Inferior parietal cortex (tissue), 1 donor: ENCODE measurements around the gene OR6B2.
"Not testable (repeated sequence)": the region's sequence is repeated elsewhere in the genome, so short reads cannot be mapped to it uniquely, and the experiment has no call there.

Source experiments
- DNase-seq: peaks from one replicate; pipeline ENCODE4 v3.0.0-alpha.2; 2016; ENCODE audit errors: extremely low spot score

The OR6B2 gene

DNA sequence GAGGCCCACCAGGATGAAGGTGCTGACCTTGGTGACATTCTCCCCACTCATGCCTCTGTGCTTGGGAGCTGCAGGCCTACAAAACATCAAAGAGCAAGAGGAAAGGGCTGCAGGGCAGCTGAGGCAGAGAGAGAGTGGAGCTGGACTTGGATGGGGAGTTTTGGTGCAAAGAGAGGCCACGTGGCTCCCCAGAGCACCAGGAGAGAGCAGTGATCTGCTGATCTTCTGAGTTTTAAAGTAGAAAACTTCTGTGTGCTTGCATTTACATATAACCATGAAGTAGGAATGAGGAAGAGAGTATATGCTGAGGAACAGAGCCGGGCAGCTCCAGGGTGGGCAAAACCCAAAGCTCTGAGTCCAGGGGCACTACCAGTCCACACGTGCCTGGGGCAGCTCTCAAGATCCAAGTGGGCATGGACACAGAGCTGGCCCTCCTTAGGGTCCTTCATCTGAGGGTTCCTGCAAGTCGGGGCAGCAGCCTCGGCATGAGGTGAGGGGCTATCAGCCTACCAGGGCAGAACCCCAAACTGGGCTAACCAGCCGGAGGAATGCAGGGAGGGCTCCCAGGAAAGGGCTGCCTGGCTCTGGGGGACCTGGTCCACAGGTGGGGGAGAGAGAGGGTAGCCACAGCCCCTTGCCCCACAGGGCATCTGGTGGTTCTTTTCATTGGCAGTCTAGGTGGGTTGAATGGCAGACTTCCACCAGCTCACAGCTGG is at the start of gene OR6B2:
TSS of gene OR6B2 (minus strand) at position 51 of the 716 bp plus-strand sequence. CDS start at position 51, 0 bp downstream.
- no peak for DNase-seq

DNA sequence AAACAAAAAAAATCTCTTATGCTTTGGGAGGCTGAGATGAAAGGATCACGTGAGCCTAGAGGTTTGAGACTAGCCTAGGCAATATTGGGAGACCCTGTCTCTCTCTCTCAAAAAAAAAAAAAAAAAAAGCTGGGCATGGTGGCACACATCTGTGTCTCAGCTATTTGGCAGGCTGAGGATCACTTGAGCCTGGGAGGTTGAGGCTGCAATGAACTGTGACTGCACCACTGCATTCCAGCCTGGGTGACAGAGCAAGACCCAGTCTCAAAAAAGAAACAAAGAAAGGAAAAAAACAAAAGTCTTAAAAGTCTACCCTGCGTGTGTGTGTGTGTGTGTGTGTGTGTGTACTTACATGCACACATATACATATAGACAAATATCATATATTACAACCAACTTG is 48.4 kb upstream of the OR6B2 start:
- DNase-seq = no peak

DNA sequence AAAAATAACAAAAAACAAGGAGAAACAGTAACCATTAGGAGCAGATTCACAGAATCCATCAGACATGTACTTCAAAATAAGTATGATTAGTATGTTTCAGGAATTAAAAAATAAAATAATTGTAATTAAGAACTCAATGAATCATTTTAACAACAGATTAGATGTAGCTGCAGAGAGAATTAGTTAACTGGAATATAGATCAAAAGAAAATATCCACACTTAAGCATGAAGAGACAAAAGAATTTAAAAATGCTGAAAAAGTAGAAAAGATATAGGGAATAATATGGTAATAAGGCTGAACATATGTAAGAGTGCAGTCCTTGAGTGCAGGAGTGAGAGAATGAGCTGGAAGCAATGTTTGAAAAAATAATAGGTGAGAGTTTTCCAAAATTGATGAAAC is 47.2 kb upstream of the OR6B2 start:
- DNase-seq = no peak

DNA sequence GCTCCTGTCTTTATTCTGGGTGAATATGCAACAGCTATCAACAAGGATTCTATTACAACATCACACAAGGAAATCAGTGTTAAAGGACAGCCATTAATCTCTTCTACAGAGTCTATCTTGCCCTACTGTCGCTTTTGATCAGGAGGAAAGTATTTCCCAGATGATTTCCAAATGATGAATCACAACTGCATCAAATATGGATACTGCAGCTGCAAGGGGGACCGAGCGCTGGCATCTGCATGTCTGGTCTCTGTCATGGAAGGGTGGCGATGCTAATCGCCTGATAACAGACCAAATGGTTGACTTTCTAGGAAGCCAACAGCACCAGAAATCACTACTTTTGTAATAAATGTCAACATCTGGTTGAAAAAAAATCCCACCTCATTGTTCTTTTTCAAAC is 44.3 kb upstream of the OR6B2 start:
- DNase-seq = no peak

DNA sequence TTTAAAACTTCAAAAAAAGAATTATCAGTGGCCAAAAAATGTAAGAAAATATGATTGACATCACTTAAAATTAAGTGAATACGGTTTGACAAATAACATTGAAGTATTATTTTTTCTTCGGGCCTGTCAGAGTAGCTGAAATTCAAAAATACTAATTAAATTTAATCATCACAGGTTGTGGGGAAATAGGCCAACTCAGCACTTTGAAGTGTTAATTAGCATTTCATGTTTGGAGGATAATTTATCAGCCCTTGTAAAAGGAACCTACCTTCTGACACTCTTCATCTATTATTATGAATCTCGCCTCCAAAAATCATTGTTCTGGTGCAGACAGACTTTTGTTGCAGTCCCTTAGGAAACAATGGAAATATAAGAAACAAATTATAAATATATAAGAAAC is 40.7 kb upstream of the OR6B2 start:
- no peak for DNase-seq

DNA sequence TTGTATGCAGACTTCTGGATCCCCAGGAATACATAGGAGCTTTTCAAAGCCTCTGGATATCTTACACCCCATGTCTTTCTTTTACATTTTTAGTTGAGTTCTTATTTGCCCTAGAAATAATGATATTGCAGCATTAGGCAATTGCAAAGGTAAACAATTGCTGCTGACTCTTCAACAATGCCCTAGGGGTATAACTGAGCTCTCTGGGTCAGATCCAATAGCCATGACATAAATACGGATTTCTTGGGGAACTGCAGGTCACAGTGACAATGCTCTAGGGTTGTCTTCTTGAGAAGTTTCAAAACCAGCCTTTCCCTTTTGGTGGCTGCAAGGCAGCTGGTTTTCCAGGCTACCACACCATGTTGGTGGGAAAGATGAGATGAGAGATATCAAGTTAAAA is 39.6 kb upstream of the OR6B2 start:
- DNase-seq = no peak

DNA sequence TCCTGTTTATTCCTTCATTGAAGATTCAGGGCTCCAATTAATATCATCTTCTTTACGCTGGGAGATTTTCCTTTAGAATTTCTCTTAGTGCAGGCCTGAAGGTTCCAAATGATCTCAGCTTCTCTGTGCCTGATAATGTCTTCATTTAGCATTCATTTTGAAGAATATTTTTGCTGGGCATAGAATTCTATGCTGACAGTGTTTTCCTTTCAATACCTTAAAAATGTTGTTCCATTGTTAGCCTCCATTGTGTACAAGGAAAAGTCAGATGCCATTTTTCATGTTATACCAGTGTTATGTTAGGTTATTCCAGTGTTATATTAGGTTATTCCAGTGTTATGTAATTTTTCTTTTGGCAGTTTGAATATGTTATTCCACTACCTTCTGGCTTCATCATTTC is 38.0 kb upstream of the OR6B2 start:
- DNase-seq = no peak

DNA sequence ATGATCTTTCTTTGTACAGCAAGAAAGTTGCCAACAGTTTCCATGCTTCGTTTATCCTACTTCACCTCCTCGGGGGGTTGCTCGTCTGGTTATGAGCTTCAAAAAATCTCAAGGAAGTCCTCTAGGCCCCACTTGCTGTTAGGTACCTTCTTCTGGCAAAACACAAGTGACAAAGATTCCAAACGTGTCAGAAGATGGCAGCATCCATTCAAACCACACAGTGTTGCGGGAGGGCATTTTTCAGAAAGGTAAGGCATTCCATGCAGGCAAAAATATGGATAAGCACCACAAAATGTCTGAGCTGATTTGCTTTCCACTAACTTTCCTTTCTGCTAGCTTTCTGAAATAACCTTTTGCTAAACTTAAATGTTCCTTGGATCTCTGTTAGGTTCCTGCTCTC is 36.3 kb upstream of the OR6B2 start:
- DNase-seq = no peak

DNA sequence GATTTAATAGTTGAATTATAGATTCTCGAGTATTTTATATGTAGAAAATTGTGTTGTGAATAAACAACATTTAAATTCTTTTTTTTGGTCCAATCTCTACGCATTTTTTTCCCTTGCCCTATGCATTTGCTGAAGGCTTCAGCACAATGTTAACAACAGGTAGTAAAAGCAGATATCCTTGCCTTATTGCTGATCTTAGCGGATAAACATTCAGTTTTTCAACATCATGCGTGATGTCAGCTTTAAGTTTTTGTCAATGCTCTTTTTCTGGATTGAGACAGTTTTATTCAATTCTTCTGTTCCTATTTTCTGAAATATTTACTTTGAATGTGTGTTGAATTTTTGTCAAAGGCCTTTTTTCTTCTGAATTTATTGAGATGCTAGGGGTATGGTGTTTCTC is 34.7 kb upstream of the OR6B2 start:
- DNase-seq = no peak

DNA sequence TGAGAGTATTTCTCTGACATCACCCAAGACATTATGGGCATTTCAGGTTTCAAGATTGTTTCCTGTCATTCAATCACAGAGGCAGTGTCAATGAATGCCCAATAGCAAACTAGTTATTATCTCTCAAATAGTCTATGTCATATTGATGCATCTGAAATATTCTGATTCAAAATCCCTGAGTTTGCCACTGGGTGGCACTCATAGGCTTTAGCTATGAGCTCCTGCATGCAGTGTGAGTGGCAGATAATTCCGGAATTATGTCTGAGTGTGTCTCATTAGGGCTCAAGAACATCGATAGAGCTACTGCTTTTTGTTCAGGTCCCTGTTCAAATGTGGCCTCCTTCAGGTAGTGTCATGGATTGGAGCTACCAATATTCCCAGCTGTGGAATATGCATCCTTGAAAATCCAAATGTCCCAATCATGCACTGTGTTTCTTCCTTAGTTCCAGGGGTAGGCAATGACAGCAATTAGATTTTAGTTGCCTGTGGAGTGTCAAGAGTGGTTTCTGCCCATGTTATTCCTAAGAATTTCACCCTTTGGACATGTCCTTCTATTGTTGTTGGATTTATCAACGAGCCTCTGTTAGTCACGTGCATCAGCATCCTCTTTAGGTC is 30.9 kb upstream of the OR6B2 start:
- DNase-seq = peak; percentile 84

DNA sequence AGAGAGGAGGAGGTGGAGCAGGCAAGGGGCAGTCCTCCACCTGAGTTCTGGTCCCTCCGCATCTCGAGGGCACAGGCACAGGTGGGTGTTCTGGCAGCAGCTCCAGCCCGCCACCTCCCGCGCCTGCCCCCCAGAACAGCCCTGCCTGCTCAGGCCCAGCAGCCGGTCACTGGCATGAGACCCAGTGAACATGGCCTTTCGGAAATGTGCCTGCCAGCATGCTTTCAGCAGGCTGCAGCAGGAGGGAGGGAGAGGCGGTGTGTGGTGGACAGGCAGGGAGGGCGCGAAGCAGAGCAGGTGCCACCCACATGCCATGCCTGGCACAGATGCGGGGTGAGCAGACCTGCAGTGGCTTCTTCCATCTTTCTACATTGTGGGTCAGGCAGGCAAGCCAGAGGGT is 26.4 kb upstream of the OR6B2 start:
- no peak for DNase-seq

DNA sequence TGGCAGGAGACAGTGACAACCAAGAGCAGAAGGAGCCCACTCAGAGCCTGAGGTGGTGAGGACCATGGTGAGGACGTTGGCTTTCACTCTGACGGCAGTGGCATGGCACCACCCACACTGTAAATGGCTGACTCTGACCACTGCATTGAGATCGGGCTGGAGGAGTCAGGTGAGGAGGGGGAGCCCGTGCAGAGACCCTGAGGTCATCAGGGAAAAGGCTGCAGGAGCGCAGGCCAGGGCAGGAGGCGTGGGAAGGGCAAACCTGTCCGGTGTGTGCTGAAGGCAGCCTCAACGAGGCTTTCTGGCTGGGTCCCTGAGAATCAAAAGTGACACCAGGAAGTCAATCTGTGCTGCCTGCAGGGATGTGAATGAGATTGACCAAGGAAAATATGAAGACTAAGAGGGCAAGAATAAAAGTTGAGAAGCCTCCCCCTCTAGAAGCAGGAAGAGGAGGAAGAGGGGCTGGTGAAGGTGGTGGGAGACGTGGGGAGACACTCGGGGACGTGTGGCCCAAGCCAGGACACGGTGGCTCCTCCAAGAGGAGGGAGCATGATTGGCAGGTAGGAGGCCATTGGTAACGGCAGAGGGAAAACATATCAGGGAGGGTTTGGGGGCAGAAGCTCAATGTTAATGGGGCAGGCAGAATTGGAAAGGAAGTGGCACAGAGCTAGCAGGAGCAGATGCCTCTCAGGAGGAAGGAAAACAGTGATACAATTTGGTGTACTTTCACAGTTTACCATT is 25.1 kb upstream of the OR6B2 start:
- no peak for DNase-seq

DNA sequence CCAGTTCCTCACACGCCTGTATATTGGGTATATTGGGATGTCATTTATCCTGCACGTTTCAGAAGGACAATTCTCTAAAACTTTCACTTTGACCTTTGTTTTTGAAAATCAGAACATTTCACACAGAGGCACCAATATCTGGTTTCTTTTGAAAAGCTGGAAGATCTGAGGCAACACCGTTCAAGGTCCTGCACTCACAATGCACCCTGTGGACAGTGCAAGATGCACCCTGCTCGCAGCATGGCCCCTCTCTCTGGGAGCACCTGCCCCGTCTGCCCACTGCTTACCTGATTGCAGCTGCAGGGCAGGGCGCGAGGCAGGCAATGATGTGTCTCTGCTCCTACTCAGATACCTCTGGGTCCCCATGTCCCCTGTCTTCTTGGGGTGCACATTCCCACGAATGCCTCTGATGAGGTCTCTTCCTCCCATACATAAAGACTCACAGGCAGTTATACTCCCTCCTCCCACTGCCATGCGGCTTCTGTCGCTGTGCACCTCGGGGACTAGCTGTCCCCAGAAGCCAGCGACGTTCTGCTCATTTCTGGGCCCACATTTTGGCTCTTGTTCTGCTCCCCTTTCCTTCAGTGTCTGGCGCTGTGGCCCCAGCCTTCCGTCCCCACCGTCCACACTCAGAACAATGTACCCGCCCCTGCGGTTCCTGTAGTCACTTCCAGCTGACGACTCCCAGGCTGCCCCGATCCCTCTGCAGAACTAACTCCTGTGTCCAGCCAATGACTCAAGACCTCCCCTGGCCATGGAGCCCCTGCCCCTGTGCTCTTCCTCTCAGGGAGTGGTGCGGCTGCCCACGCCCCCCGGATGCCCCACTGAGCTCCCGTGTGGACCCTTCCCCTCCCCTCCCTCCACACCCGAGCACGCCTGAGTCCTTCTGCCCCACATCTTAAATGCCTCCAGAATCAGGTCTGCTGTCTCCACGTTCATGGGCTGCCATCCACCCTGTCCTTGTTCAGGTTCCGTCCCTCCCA is 23.2 kb upstream of the OR6B2 start, which contains the start of gene OR6B3:
TSS of gene OR6B3 (minus strand) at position 349 of the 983 bp plus-strand sequence.
- no peak for DNase-seq

DNA sequence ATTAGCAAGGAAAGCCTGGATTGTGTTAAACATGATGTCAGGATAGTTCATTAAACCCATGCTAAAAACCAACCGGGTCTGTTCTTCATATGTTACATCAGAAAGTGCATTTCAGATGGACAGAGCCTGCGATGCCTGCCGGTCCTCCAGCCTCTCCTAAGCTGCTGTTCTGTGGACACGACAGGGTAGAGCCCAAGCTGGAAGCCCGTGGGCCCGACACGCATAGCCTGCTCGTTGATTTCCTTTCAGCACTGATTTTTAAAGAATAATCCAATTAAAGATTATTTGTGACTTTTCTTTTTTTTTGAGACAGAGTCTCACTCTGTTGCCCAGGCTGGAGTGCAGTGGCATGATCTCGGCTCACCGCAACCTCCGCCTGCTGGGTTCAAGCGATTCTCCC is 22.3 kb upstream of the OR6B2 start:
- no peak for DNase-seq

DNA sequence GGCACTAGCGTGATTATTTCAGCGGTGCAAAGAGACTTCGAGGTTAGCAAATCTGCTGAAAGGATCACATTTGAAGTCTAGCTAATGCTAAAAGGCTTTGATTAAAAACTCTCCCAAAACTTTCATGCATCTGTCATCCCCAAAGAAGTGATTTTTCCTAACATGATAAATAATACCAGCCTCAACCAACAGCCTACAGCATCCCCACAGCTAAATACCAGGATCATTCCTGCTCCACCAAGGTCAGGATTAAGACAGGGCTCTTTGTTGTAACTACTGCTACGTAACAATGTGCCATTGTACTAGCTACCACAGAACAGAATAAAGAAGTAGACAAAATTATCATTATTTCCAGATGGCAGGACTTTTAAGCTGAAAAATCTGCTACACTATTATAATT is 21.5 kb upstream of the OR6B2 start:
- DNase-seq = peak; percentile 73

DNA sequence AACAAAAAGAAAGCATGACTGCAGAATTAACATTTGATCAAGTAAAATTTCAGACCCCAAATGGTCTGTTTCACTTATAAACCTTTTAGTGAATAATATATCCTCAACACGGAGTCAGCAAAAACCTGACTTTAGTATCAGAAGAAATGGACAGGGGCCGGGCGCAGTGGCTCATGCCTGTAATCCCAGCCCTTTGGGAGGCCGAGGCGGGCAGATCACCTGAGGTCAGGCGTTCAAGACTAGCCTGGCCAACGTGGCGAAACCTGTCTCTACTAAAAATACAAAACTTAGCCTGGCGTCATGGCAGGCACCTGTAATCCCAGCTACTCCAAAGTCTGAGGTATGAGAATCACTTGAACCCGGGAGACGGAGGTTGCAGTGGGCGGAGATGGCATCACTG is 20.0 kb upstream of the OR6B2 start:
- DNase-seq = no peak

DNA sequence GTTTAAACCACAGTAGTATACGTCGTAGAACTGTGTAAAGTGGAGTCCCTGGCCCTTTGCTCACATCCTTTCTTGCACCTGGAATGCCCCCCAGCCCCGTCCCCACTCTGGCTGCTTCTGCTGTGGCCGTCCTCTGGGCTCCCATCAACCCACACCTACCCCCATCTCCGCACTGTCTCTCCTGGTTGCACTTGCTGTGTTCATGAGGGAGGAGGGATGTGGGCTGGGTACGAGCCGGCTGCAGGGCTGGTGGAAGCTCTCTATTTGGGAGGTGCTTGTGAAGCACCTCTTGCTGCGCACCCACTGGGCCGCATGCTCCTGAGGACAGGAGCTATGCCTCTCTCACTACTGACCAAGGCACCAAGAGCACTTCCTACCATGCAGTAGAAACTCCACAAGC is 18.0 kb upstream of the OR6B2 start:
- no peak for DNase-seq

DNA sequence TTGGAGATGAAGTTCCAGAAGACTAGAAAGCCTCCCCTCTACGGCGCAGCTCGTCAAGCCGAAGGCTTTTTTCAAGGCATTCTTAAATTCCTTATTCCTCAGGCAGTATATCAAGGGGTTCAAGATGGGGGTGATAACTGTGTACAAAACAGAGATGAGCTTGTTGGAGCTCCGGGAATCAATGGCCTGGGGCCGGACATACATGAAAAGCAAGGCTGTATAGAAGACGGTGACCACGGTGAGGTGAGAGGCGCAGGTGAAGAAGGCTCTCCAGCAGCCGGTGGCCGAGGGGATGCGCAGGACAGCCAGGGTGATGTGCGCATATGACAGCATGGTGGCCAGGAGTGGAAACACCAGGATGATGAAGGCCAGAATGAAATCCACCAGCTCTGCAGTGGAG is 14.9 kb upstream of the OR6B2 start:
- DNase-seq = no peak

DNA sequence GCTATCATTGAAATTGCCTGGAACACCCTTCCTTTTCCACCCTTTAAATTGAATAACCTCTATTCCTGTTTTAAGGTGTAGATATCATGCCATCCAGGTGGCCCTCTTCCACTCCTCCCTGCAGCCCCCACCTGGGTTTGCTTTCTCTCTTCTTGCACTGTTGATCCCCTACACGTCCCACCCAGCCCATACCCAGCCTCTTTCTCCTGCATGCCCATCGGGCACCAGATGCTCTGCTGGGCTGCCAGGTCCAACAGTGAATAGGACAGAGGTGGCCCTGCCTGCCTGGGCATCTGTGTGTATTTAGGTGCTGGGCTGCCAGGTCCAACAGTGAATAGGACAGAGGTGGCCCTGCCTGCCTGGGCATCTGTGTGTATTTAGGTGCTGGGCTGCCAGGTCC is 13.9 kb upstream of the OR6B2 start:
- DNase-seq = not testable (repeated sequence)

DNA sequence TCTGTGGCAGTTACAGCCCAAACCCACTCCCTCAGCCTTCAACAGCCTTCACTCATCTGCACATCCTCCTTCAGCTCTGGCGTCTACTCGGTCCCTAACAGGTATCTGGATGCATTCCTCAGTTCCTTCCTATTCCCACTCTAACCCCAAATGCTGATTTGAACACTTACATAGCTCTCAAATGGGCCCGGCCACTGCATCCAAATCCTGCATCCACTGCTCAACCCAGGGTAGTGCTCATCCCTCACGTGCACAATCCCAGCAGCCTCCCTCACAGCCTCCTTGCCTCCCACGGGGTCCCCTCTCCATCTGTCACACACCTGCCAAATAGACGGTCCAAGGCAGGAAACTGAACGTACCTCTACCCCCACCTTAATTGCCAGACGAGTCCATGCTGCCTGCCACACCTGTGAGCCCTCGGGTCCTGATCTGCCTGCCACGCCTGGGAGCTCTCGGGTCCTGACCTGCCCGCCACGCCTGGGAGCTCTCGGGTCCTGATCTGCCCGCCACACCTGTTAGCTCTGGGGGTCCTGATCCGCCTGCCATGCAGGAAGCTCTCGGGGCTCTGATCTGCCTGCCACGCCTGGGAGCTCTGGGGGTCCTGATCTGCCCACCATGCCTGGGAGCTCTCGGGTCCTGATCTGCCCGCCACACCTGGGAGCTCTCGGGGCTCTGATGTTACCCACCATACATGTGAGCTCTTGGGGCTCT is 13.2 kb upstream of the OR6B2 start:
- DNase-seq = no peak

DNA sequence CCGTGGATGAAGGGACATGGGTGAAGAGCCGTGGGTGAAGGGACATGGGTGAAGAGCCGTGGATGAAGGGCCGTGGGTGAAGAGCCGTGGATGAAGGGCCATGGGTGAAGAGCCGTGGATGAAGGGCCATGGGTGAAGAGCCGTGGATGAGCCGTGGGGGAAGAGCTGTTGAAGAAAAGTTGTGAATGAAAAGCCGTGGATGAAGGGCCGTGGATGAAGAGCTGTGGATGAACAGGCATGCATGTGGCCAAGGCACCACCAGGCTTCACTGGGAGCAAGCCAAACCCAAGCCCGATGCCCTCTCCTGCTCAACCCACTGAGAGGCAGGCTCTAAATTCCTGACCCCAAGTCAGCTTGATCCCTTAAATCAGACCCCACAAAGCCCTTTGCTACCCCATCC is 12.5 kb upstream of the OR6B2 start:
- no peak for DNase-seq
